Caco-2 (cell line): ENCODE measurements around the gene PAK5. TPM values are rescaled to one million over a fixed set of nuclear protein-coding genes. Genes with fewer than 3 reads are reported as not detected.

ENCODE experiments used
- BruUV-seq: library from RNA; stranded (reverse); fragments of 400-500 nt; replicated peaks from 2 replicates; lab custom pipeline; 2021; lab: Mats Ljungman, UMichigan
- CTCF ChIA-PET: fragments of 300-600 bp; sonication (Branson Sonifier 250); formaldehyde crosslinking; loops from one replicate; lab custom pipeline; 2022; ENCODE audit warnings: antibody characterized with exemption; lab: Charles Lee
- POLR2A ChIA-PET: fragments of 300-600 bp; sonication (Branson Sonifier 250); formaldehyde crosslinking; loops from one replicate; lab custom pipeline; 2022; ENCODE audit warnings: antibody characterized with exemption; lab: Charles Lee
- DNase-seq, 2 experiments: peaks; one replicate each; pipeline versions ENCODE4 v3.0.0 to v3.0.0-alpha.2; 2020 to 2022
- H3K27me3 ChIP-seq: replicated peaks from 2 replicates; pipeline ENCODE4 v1.6.0; 2011; ENCODE audit warnings: low read length; ENCODE audit not compliant: control insufficient read depth, insufficient read depth
- H3K36me3 ChIP-seq: 2 replicates; pipeline ENCODE4 v1.5.1; 2011; ENCODE audit warnings: low read length; ENCODE audit not compliant: control insufficient read depth, insufficient read depth
- H3K4me1 ChIP-seq: fragments of 250-450 bp; sonication (Bioruptor Pico); 2 replicates; pipeline ENCODE4 v1.5.1; 2020; ENCODE audit warnings: mild to moderate bottlenecking
- H3K4me3 ChIP-seq: 2 replicates; pipeline ENCODE4 v1.5.1; 2011; ENCODE audit warnings: low read depth, mild to moderate bottlenecking, control low read depth, low read length
- H3K9me3 ChIP-seq: fragments of 250-450 bp; sonication (Bioruptor Pico); 2 replicates; pipeline ENCODE4 v1.5.1; 2020; ENCODE audit warnings: mild to moderate bottlenecking, moderate library complexity
- H3K27ac Mint-ChIP-seq: one replicate; pipeline ENCODE4 v1.8.0; 2022; ENCODE audit warnings: mixed read lengths; ENCODE audit not compliant: unreplicated experiment
- H3K27me3 Mint-ChIP-seq: one replicate; pipeline ENCODE4 v1.8.0; 2022; ENCODE audit warnings: mixed read lengths; ENCODE audit not compliant: insufficient read depth, unreplicated experiment
- H3K36me3 Mint-ChIP-seq: one replicate; pipeline ENCODE4 v1.8.0; 2022; ENCODE audit warnings: mild to moderate bottlenecking, mixed read lengths; ENCODE audit not compliant: insufficient read depth, unreplicated experiment
- H3K4me1 Mint-ChIP-seq: one replicate; pipeline ENCODE4 v1.8.0; 2022; ENCODE audit warnings: low read depth, mixed read lengths; ENCODE audit not compliant: unreplicated experiment
- H3K4me3 Mint-ChIP-seq: one replicate; pipeline ENCODE4 v1.8.0; 2022; ENCODE audit warnings: mild to moderate bottlenecking, moderate library complexity, mixed read lengths; ENCODE audit not compliant: unreplicated experiment
- H3K9me3 Mint-ChIP-seq: one replicate; pipeline ENCODE4 v1.8.0; 2022; ENCODE audit warnings: mixed read lengths; ENCODE audit not compliant: unreplicated experiment
- intact Hi-C: fragments of 100-400 bp; cut with micrococcal nuclease; formaldehyde crosslinking; loops from one replicate; pipeline ENCODE4 v1.10.0; 2022; ENCODE audit not compliant: unreplicated experiment
- total RNA-seq: library from RNA; stranded (reverse); gene quantifications from 2 replicates; pipeline ENCODE4 v1.2.3, GENCODE V29; 2022
- TF ChIP-seq, protein P1 (sequence below), 2 experiments: fragments of 200-600 bp in 1 of 2; IDR thresholded peaks; 1 replicate in 1 of 2; 2 replicates in 1 of 2; pipeline versions ENCODE4 v1.5.1 to v1.8.0; 2011 to 2022; ENCODE audit warnings: antibody characterized with exemption in 1 of 2, control low read depth in 1 of 2, inconsistent platforms in 1 of 2, low read depth in 1 of 2, low read length in 1 of 2, mild to moderate bottlenecking in 1 of 2, moderate library complexity in 1 of 2; ENCODE audit not compliant: insufficient read depth in 1 of 2, severe bottlenecking in 1 of 2, unreplicated experiment in 1 of 2

The PAK5 gene
- total RNA-seq, 1 experiment from 2014 or later = not detected

DNA sequence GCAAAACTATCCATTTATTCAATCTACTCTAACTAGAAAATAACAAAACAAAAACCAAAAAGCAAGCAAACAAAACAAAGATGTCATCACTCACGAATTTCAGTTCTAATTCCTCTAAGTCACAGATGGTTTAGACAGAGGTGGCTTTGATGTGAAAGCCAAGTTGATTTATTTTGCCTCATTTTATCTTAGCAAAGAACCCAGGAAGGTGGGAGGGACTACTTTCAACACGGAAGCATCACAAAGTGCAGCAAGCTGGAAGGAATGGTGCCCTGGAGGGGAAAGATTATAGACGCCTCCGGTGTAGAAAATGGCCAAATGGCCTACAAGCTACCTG is 236.1 kb downstream of the PAK5 start:
- H3K4me3 ChIP-seq = no peak overlapping the region
- BruUV-seq = no TSS peak
- no peaks in the 10 kb centered on the region for H3K36me3 ChIP-seq
- H3K9me3 ChIP-seq = no peaks in the 10 kb centered on the region
- Mint-ChIP-seq H3K27me3 (peaks cover 6% of the 10 kb centered on the region), H3K4me1 (no peaks in the 10 kb centered on the region), H3K36me3 (no peaks in the 10 kb centered on the region), H3K27ac (no peak overlapping the region), H3K9me3 (no peaks in the 10 kb centered on the region), H3K4me3 (no peak overlapping the region)
- CTCF ChIA-PET = interaction anchor here (2.3 kb wide), 1 partner anchor 15 kb away, joined by 6 read pairs; no protein-coding TSS in a partner anchor
- DNase-seq = no peak
- intact Hi-C loops = no loop called here
- TF ChIP-seq, protein P1, sequence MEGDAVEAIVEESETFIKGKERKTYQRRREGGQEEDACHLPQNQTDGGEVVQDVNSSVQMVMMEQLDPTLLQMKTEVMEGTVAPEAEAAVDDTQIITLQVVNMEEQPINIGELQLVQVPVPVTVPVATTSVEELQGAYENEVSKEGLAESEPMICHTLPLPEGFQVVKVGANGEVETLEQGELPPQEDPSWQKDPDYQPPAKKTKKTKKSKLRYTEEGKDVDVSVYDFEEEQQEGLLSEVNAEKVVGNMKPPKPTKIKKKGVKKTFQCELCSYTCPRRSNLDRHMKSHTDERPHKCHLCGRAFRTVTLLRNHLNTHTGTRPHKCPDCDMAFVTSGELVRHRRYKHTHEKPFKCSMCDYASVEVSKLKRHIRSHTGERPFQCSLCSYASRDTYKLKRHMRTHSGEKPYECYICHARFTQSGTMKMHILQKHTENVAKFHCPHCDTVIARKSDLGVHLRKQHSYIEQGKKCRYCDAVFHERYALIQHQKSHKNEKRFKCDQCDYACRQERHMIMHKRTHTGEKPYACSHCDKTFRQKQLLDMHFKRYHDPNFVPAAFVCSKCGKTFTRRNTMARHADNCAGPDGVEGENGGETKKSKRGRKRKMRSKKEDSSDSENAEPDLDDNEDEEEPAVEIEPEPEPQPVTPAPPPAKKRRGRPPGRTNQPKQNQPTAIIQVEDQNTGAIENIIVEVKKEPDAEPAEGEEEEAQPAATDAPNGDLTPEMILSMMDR (IDR thresholded peaks at IDR 0.05; ENCODE audit: insufficient read depth in 1 of 2, low read depth in 1 of 2, low read length in 1 of 2, severe bottlenecking in 1 of 2, unreplicated experiment in 1 of 2) = no peak
- H3K4me1 ChIP-seq = no peaks in the 10 kb centered on the region
- POLR2A ChIA-PET = no interaction called here
- 0 out of 2 replicates have a peak, but pooled peaks cover 3% of the 10 kb centered on the region for H3K27me3 ChIP-seq

DNA sequence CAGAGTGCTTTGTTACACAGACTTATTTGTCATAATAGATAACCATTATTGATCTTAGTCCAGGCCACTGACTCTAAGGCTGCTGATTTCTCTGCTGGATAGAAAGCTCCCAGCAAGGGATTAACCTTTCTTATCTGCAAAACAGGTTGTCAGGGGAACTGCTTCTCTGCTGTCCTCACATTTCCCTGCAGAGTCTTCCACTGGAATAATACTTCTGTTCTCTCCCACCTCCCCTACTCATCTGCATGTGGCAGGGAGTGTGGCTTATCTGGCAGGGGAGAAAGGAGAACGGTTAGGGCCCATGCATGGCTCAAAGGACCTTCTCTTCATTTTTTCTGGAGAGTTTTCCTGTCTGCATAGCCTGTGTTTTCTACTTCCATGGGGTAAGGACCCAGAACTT is 238.3 kb downstream of the PAK5 start:
- H3K36me3 Mint-ChIP-seq = no peaks in the 10 kb centered on the region
- H3K9me3 Mint-ChIP-seq = no peaks in the 10 kb centered on the region
- peaks cover 3% of the 10 kb centered on the region; the same call in 1 of the 2 replicates for H3K27me3 ChIP-seq
- H3K4me1 Mint-ChIP-seq = no peaks in the 10 kb centered on the region
- ChIA-PET CTCF (interaction anchor here (1.0 kb wide), 1 partner anchor 9 kb away, joined by 3 read pairs; no protein-coding TSS in a partner anchor), POLR2A (no interaction called here)
- no peaks in the 10 kb centered on the region for H3K36me3 ChIP-seq
- no peak overlapping the region for H3K27ac Mint-ChIP-seq
- H3K4me3 ChIP-seq = no peak overlapping the region
- no peak overlapping the region for H3K4me3 Mint-ChIP-seq
- no peaks in the 10 kb centered on the region for H3K4me1 ChIP-seq
- no peaks in the 10 kb centered on the region for H3K9me3 ChIP-seq
- TF ChIP-seq, protein P1 (IDR thresholded peaks at IDR 0.05; ENCODE audit: insufficient read depth in 1 of 2, low read depth in 1 of 2, low read length in 1 of 2, severe bottlenecking in 1 of 2, unreplicated experiment in 1 of 2) = no peak
- H3K27me3 Mint-ChIP-seq = peaks cover 6% of the 10 kb centered on the region
- intact Hi-C loops = no loop called here
- DNase-seq = no peak
- no TSS peak for BruUV-seq

DNA sequence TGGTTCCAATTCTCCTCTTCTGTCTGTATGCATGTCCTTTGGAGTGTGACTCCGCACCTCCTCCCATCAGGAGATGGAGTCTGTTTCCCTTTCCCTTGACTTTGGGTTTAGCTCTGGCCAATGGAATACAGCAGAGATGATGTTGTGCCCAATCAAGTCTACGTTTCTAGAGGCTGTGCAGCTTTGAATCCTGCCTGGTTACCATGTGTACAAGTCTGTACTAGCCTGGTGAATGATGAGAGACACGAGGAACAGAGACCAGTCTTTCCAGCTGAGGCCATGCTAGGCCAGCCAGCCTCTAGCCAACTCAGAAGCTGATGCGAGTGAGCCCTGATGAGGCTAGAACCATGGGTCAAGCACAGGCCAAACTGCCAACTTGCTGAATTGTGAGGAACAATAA is 241.3 kb downstream of the PAK5 start:
- Histone ChIP-seq H3K4me3 (no peak overlapping the region), H3K9me3 (peaks cover 11% of the 10 kb centered on the region; the same call in 1 of the 2 replicates), H3K36me3 (no peaks in the 10 kb centered on the region), H3K4me1 (peaks cover 6% of the 10 kb centered on the region; the same call in 1 of the 2 replicates), H3K27me3 (no peaks in the 10 kb centered on the region; the same call in 1 of the 2 replicates)
- no peak for DNase-seq
- Mint-ChIP-seq H3K4me3 (no peak overlapping the region), H3K9me3 (peaks cover 16% of the 10 kb centered on the region), H3K27me3 (no peaks in the 10 kb centered on the region), H3K36me3 (no peaks in the 10 kb centered on the region), H3K4me1 (no peaks in the 10 kb centered on the region), H3K27ac (no peak overlapping the region)
- BruUV-seq = no TSS peak
- TF ChIP-seq, protein P1 (IDR thresholded peaks at IDR 0.05; ENCODE audit: insufficient read depth in 1 of 2, low read depth in 1 of 2, low read length in 1 of 2, severe bottlenecking in 1 of 2, unreplicated experiment in 1 of 2) = no peak
- intact Hi-C loops = no loop called here
- POLR2A ChIA-PET = no interaction called here
- CTCF ChIA-PET = no interaction called here
